Measurements from ENCODE around the gene SAMD14.

Gene SAMD14

DNA sequence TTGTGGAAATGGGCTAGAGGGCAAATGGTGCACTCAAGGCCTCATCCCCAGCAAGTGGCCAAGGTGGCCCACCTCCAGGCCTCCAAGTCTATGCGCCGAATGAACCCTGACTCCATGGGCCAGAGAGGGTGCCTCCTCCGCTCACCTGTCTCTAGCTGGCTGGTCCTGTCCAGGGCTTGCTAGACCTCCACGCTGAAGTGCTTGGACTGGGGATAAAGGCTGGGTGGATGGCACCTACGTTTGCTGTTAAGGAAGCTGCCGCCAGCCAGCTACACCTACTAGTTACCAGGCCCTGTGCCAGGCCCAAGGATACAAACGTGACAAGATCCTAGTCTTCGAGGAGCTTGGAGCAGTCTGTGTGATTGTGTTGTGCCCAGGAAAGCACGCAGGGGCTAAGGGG, 35.1 kb upstream of the SAMD14 start:
- DNase-seq (ENCODE audit: low read depth in 2 of 2) = no peak

- no peak for DNase-seq (ENCODE audit: low read depth in 2 of 2)
Measured at GRCh38 chr17:50164697-50164988, 34.7 kb upstream of the SAMD14 start.

DNA sequence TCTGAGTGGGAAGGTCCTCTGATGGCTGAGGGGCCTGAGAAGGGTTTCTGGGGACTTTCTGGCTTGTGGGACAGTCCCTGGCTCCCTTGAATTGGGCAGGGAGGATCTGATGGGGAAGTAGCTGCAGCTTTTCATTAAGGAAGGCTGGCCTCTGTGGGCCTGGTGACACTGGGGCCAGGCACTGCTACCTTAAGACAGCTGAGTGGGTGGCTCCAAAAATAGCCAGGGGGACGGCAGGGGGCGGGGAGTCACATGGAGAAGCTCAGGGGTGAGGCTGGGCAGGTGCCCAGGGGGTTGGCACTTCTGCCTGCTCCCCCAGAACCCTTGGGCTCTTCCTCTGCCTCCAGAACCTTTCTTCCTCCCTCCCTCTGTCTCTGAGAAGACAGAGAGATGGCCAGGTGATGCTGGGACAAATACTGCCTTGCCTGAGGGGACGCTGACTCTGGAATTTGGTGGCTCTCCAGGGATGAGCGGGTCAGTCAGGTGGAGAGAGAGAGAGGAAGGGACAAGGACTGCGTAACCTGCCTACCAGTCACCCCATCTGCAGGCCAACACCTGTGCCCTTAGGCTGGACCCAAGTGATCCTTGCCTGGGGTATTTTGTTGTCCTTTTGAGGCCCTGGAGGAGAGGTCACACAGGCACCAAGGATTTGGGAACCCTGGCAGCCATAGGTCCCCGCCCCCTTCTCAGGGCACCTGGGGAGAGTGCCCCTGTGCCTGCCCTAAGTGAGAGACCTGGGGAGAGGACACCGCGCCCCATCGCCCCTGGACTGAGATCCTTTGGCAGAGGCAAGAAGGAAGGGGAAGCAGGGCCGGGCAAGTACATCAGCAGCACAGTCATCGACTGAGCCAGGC, 34.1 kb upstream of the SAMD14 start:
- DNase-seq (ENCODE audit: low read depth in 2 of 2) = no peak

DNA sequence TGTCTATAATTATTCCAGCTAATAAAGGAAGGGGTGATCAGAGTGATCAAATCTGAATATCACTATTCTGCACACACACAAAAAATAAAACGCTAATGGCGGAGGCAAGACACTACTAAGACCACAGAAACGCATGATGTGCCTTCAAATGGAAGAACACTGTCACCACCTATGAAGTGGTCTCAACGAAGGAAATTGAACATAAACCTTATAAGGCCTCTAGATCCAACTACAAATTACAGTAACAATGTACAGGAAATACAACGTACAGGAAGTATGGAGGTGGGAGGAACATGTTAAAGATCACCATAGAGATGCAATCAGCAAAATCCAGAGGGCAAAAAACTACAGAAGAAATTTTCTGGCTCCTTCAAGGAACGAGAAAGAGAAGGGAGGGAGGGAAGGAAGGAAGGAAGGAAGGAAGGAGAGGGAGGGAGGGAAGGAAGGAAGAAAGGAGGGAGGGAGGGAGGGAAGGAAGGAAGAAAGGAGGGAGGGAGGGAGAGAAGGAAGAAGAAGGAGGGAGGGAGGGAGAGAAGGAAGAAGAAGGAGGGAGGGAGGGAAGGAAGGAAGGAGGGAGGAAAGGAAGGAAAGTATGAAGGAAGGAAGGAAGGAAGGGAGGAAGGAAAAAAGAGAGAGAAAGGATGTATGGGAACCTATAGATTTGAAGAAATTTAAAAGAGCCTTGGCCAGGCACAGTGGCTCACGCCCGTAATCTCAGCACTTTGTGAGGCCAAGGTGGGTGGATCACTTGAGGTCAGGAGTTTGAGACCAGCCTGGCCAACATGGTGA, 32.7 kb upstream of the SAMD14 start:
- DNase-seq (ENCODE audit: low read depth in 2 of 2) = no peak

- DNase-seq (ENCODE audit: low read depth in 2 of 2) = no peak
Measured at GRCh38 chr17:50161911-50162288, 31.9 kb upstream of the SAMD14 start.

DNA sequence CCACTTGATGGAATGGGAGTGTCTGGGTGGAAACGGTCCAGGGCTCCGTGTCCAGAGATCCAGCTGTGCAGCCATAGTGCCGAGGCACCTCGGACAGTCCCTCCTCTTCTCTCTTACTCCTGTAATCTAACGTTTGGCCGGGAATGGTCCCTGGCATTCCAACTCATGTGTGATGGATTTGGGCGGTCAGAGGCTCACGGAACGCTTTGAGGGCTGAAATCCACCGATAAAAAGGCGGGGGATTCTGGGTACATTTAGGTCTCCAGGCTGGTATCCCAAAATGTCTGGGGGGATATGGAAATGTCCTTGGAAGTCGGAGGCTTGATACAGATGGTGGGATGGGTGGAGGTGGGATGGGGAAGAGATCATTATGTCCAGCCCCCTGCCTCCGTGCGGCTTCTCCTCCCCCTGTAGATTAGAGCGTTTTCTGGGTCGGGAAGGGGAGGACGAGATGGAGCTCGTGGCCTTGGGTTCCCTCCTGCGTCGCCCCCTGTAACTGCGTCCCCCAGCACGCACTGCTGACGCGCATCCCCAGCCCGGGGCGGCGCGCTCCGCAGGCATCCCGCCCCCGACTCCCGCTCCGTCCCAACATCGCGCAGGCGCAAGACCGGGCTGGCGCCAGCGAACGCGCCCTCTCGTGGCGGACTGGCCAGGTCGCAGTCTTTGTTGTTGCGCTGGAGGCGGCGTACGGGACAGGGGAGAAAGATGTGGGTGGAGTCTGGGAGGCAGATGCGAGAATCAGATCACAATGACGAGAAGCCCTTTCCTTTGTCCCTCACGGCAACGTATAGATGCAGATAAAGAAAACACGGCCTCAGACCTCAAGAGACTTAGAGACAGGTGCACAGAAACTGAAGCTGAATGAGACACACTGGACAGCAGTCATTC, 31.3 kb upstream of the SAMD14 start:
- peak; percentile 93 to 95 for DNase-seq (ENCODE audit: low read depth in 2 of 2)

- no peak for DNase-seq (ENCODE audit: low read depth in 2 of 2)
Measured at GRCh38 chr17:50157891-50158290, 27.9 kb upstream of the SAMD14 start.

DNA sequence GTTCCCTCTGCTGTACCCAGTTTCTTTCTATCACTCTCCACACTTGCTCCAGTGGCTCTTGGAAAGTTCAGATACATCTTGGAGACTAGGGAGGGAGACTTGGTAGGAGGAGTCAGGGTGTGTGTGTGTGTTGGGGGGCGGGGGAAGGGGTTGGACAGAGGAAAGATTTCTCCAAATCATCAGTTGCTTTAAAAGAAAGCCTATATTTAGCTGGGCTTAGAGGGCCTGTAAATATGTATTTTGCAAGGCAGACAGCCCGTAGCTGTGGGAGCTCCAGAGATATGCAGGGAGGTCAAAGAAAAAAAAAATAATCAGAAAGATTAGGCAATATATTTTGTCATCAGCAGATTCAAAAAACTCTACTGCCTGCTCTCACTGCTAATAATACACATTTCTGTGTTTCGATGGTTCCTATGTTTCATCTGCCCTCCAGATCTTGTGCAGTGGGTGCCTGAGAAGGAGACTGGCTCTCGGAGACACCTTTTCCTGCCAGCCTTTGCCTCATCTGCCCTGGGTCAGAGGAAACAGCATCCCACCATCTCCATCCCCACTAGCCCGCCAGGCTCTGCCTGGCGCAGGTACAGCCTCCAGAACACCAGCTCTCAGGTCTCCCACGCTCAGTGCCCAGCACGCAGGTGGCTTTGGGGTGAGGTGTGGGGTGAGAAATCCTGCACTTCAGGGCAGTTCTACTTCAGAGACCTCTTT, 25.3 kb upstream of the SAMD14 start:
- no peak for DNase-seq (ENCODE audit: low read depth in 2 of 2)

DNA sequence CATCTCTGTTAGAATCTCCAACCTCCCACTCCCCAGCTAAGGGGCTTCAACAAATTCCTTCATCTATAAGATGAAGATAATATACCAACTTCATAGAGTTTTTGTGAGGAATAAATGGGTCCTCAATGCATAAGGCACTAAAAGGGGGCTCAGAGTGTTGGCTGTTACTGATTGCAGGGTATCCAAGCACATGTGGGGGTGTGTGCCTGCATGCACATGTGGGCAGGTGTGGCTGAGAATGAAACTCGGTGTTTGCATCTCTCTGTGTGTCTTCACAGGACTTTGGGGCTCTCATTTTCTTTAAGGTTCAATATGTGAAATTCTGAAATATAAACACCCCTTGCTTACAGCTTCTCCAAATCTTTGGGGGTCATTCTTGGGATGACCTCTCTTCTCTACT, 24.6 kb upstream of the SAMD14 start:
- no peak for DNase-seq (ENCODE audit: low read depth in 2 of 2)

DNA sequence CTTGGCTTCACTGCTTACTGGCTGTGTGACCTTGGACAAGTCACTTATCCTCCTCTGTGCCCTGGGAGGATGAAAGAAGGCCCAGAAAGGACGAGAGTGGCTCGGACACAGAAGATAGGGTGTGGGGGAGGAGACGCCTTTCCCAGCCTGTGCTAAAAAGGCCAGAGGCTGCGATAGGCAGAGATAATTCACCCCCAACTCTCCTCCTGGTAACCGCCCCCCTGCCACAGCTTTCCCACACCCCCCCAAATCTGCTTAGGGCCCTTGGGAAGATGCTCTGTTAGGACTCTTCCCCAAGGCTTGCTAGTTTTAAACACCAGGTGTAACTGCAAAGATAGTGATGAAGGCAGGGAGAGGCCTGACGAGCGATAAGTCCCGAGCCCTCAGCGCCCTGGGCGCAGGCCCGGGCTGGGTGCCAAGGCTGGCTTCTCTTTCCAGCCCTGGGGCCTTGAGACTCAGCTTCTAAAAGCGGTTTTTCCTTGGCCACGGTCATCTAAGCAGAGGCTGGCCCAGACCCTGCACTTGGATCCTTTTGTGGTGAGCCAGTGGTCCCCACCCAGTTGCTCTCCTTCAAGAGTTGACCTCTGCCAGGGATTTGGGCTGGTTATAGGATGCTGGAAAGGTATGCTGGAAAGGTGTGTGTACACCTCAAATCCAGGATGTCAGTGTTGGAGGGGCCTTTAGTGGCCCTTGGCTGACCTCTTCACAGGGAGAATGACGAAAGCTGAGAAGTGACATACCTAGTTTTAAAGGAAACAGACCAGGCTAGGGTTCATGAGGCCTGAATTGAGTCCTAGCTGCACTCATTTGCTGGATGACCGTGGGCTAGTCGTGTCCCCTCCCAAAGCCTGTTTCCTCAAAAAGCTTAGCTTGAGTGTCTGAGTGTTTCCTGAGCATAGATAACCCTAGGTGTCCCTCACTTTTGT, 24.0 kb upstream of the SAMD14 start:
- no peak for DNase-seq (ENCODE audit: low read depth in 2 of 2)

- no peak for DNase-seq (ENCODE audit: low read depth in 2 of 2)
Measured at GRCh38 chr17:50152736-50153135, 22.8 kb upstream of the SAMD14 start.

GRCh38 chr17:50151937-50152547, 22.1 kb upstream of the SAMD14 start:
- DNase-seq (ENCODE audit: low read depth in 2 of 2) = peak in 1 of 2 donors; percentile 54

- peak; percentile 83 to 87 for DNase-seq (ENCODE audit: low read depth in 2 of 2)
Measured at GRCh38 chr17:50151041-50151936, 21.3 kb upstream of the SAMD14 start.

GRCh38 chr17:50150354-50151040, 20.5 kb upstream of the SAMD14 start, which contains the start of gene PPP1R9B:
PPP1R9B (minus strand) TSS chr17:50150677; CDS start chr17:50150513, 164 bp downstream.
- DNase-seq (ENCODE audit: low read depth in 2 of 2) = no peak

DNA sequence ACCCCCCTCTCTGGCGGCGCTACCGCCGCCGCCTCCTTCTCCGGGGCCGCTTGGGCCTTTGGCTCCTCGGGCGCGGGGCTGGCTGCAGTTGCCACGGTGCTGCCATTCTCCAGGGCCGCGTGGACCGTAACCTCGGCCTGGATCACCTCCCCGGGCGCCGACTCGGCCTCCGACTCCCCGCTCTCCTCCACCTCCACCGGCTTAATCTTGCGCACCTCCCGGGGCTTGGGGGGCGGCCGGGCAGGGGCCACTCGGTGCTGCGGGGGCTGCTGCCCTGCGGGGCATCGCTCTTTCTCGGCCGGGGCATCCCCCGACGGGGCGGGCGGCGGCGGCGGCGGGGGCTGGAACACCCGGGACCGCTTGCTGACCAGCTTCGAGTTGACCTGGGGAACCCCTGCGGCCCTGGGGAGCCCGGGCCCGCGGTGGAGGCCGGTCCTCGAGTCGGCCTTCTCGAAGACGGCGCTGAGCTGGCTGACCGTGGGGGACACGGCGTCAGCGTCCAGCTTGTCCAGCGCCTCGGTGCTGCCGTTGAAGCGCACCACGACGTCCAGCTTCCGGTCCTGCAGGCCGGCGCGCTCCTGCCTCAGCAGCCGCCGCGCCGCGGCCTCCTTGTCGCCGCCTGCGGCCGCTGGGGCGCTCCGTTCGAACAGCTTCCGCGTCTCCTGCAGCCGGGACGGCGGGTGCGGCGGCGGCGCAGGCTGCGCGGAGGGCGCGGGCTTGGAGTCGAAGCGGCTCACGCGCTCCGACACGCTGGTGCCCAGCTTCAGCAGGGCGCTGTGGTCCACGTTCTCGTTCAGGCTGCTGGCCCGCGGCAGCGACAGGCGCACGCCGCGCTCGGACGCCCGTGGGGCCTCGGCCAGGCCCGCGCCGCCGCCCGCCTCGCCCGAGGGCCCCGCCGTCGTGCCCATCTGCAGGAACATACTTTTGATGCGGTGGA, 19.7 kb upstream of the SAMD14 start:
- no peak for DNase-seq (ENCODE audit: low read depth in 2 of 2)

GRCh38 chr17:50149091-50149416, 19.1 kb upstream of the SAMD14 start:
- no peak for DNase-seq (ENCODE audit: low read depth in 2 of 2)
